GM06990 (cell line): ENCODE data around the gene LRRC8A.

Experiments
- DNase-seq: peaks from one replicate; pipeline ENCODE4 v3.0.0-alpha.2; 2011; ENCODE audit not compliant: insufficient read length; ENCODE audit errors: extremely low read depth
- H3K27me3 ChIP-seq: replicated peaks from 2 replicates; pipeline ENCODE4 v1.6.0; 2011; ENCODE audit warnings: low read length; ENCODE audit not compliant: control insufficient read depth, insufficient read depth
- H3K36me3 ChIP-seq: 2 replicates; pipeline ENCODE4 v1.5.1; 2011; ENCODE audit warnings: low read length; ENCODE audit not compliant: control insufficient read depth, insufficient read depth
- H3K4me3 ChIP-seq: replicated peaks from 2 replicates; pipeline ENCODE4 v1.5.1; 2011; ENCODE audit warnings: low read depth, mild to moderate bottlenecking, control low read depth, low read length
- CTCF ChIP-seq: IDR thresholded peaks from 2 replicates; pipeline ENCODE4 v1.5.1; 2011; ENCODE audit warnings: low read length, control low read depth, mild to moderate bottlenecking, inconsistent platforms; ENCODE audit not compliant: insufficient read depth, poor library complexity, severe bottlenecking

Gene LRRC8A

GRCh38 chr9:128913048-128913900 is 31.3 kb downstream of the LRRC8A start:
- no peak for DNase-seq
- no peaks in the 10 kb centered on the region for H3K27me3 ChIP-seq
- peaks cover 23% of the 10 kb centered on the region for H3K36me3 ChIP-seq
- TF ChIP-seq CTCF = no peak
- no peak overlapping the region for H3K4me3 ChIP-seq

- H3K4me3 ChIP-seq = no peak overlapping the region
- no peaks in the 10 kb centered on the region for H3K27me3 ChIP-seq
- TF ChIP-seq CTCF = no peak
- DNase-seq = no peak
- peaks cover 16% of the 10 kb centered on the region for H3K36me3 ChIP-seq
Measured at GRCh38 chr9:128913995-128914772, 32.3 kb downstream of the LRRC8A start.

- Histone ChIP-seq H3K4me3 (no peak overlapping the region), H3K27me3 (no peaks in the 10 kb centered on the region), H3K36me3 (peaks cover 11% of the 10 kb centered on the region)
- no peak for TF ChIP-seq CTCF
- DNase-seq = no peak
Measured at GRCh38 chr9:128916204-128916603, 34.3 kb downstream of the LRRC8A start.

- Histone ChIP-seq H3K4me3 (no peak overlapping the region), H3K27me3 (no peaks in the 10 kb centered on the region), H3K36me3 (peaks cover 11% of the 10 kb centered on the region)
- no peak for DNase-seq
- TF ChIP-seq CTCF = no peak
Measured at GRCh38 chr9:128916745-128917144, 34.8 kb downstream of the LRRC8A start.

- Histone ChIP-seq H3K27me3 (no peaks in the 10 kb centered on the region), H3K36me3 (peaks cover 11% of the 10 kb centered on the region), H3K4me3 (no peak overlapping the region)
- TF ChIP-seq CTCF = no peak
- DNase-seq = no peak
Measured at GRCh38 chr9:128917151-128917849, 35.4 kb downstream of the LRRC8A start.
